B cell (primary cell): ENCODE measurements around the gene EFNB2. TPM values are rescaled to one million over a fixed set of nuclear protein-coding genes. Genes with fewer than 3 reads are reported as not detected.
A peak's percentile ranks its signal among the peaks of the same experiment; 100 is the strongest.

Source experiments
- ATAC-seq: fragments of 200-7000 bp; cut with Tn5 transposase; one replicate; pipeline ENCODE4 v1.10.0; 2021; ENCODE audit warnings: low read depth, mild to moderate bottlenecking, moderate number of reproducible peaks, moderate library complexity
- CTCF ChIA-PET: fragments of 350-600 bp; sonication (Branson Sonifier 250); formaldehyde crosslinking; loops from one replicate; lab custom pipeline; 2021; ENCODE audit warnings: antibody characterized with exemption, inconsistent platforms; lab: Charles Lee
- POLR2A ChIA-PET: fragments of 350-600 bp; sonication (Branson Sonifier 250); formaldehyde crosslinking; loops from one replicate; lab custom pipeline; 2021; ENCODE audit warnings: antibody characterized with exemption; lab: Charles Lee
- DNase-seq: peaks from one replicate; pipeline ENCODE4 v3.0.0; 2013
- H2AFZ ChIP-seq: 2 replicates; pipeline ENCODE4 v1.6.1; 2012; ENCODE audit warnings: mild to moderate bottlenecking, low read depth, low read length; ENCODE audit not compliant: insufficient read depth, poor library complexity, severe bottlenecking
- H3K27ac ChIP-seq, 2 donors: 1 replicate in 1 of 2; 2 replicates in 1 of 2; pipeline ENCODE4 v1.5.1; 2012 to 2013; ENCODE audit warnings: low read length in 2 of 2, mild to moderate bottlenecking in 2 of 2, moderate library complexity in 1 of 2
- H3K27me3 ChIP-seq, 4 experiments: fragments of 200-600 bp in 1 of 4; sonication (generic) in 1 of 4; replicated peaks in 1 of 4; 1 replicate in 2 of 4; 2 replicates in 2 of 4; pipeline versions ENCODE4 v1.6.1 to v1.7.0; 2013 to 2016; ENCODE audit warnings: low read length in 3 of 4, mild to moderate bottlenecking in 2 of 4, mixed read lengths in 1 of 4, moderate library complexity in 1 of 4; ENCODE audit not compliant: insufficient read depth in 4 of 4, control insufficient read depth in 3 of 4; ENCODE audit errors: control extremely low read depth in 1 of 4
- H3K36me3 ChIP-seq, 2 experiments: replicated peaks in 1 of 2; 1 replicate in 1 of 2; 2 replicates in 1 of 2; pipeline versions ENCODE4 v1.6.1 to v1.7.1; 2013; ENCODE audit warnings: low read length in 1 of 2; ENCODE audit not compliant: insufficient read depth in 2 of 2, control insufficient read depth in 1 of 2; ENCODE audit errors: control extremely low read depth in 1 of 2, extremely low read depth in 1 of 2
- H3K4me1 ChIP-seq, 2 donors: fragments of 200-600 bp in 1 of 2; sonication (generic) in 1 of 2; 1 replicate in 1 of 2; 2 replicates in 1 of 2; pipeline versions ENCODE4 v1.5.1 to v1.6.1; 2013 to 2017; ENCODE audit warnings: low read length in 2 of 2; ENCODE audit not compliant: control insufficient read depth in 2 of 2, insufficient read depth in 2 of 2
- H3K4me2 ChIP-seq: replicated peaks from 2 replicates; pipeline ENCODE3; 2012; ENCODE audit warnings: mild to moderate bottlenecking, low read depth, low read length; ENCODE audit not compliant: poor library complexity, severe bottlenecking
- H3K4me3 ChIP-seq, 5 experiments: fragments of 200-600 bp in 1 of 5; sonication (generic) in 1 of 5; 1 replicate in 3 of 5; 2 replicates in 2 of 5; pipeline versions ENCODE4 v1.5.1 to v1.7.0; 2011 to 2016; ENCODE audit warnings: low read length in 4 of 5, mild to moderate bottlenecking in 4 of 5, low read depth in 2 of 5, control low read depth in 1 of 5, moderate library complexity in 1 of 5; ENCODE audit not compliant: insufficient read depth in 1 of 5; ENCODE audit errors: control extremely low read depth in 1 of 5, extremely low read depth in 1 of 5
- H3K79me2 ChIP-seq: fragments of 200-600 bp; sonication (generic); one replicate; pipeline ENCODE4 v1.6.0; 2016; ENCODE audit warnings: low read length; ENCODE audit not compliant: control insufficient read depth, insufficient read depth
- H3K9ac ChIP-seq: fragments of 200-600 bp; sonication (generic); 2 replicates; pipeline ENCODE4 v1.6.1; 2017; ENCODE audit warnings: mild to moderate bottlenecking, low read length, moderate library complexity
- H3K9me3 ChIP-seq, 3 donors: one replicate each; pipeline versions ENCODE4 v1.6.1 to v1.7.1; 2013; ENCODE audit warnings: low read length in 2 of 3; ENCODE audit not compliant: control insufficient read depth in 2 of 3, insufficient read depth in 1 of 3; ENCODE audit errors: control extremely low read depth in 1 of 3
- H4K20me1 ChIP-seq: 2 replicates; pipeline ENCODE4 v1.6.0; 2012; ENCODE audit warnings: mild to moderate bottlenecking, low read length; ENCODE audit not compliant: insufficient read depth, control insufficient read depth, poor library complexity, severe bottlenecking
- H3K27ac Mint-ChIP-seq: one replicate; pipeline ENCODE4 v1.8.0; 2021; ENCODE audit warnings: mixed read lengths
- H3K27me3 Mint-ChIP-seq: one replicate; pipeline ENCODE4 v1.8.0; 2021; ENCODE audit warnings: mixed read lengths
- H3K4me1 Mint-ChIP-seq: one replicate; pipeline ENCODE4 v1.8.0; 2021; ENCODE audit warnings: mixed read lengths
- H3K4me3 Mint-ChIP-seq: one replicate; pipeline ENCODE4 v1.8.0; 2021; ENCODE audit warnings: mixed read lengths
- H3K9me3 Mint-ChIP-seq: one replicate; pipeline ENCODE4 v1.8.0; 2022; ENCODE audit warnings: mixed read lengths; ENCODE audit not compliant: insufficient read depth
- CTCF ChIP-seq: fragments of 200-600 bp; IDR thresholded peaks from one replicate; pipeline ENCODE4 v1.8.0; 2022; ENCODE audit warnings: antibody characterized with exemption, mild to moderate bottlenecking
- EZH2 ChIP-seq: IDR thresholded peaks from 2 replicates; pipeline ENCODE4 v1.6.1; 2012; ENCODE audit warnings: borderline replicate concordance, low read depth, mild to moderate bottlenecking, moderate library complexity, low read length; ENCODE audit not compliant: insufficient read depth, poor library complexity, severe bottlenecking
- WGBS: methylation state at CpG from one replicate; pipeline ENCODE4 v1.1.5; 2013; ENCODE audit warnings: missing lambda C conversion rate; ENCODE audit not compliant: insufficient coverage; 5-methylcytosine and 5-hydroxymethylcytosine counted together
- intact Hi-C: fragments of 100-400 bp; cut with micrococcal nuclease; formaldehyde crosslinking; loops from one replicate; pipeline ENCODE4 v1.10.0; 2022
- polyA plus RNA-seq: library from polyadenylated mRNA; depleted of rRNA; stranded (reverse); fragments of >200 nt; gene quantifications from 2 replicates; pipeline ENCODE4 v1.2.3, GENCODE V29; 2012
- total RNA-seq, 2 donors: library from RNA; stranded (reverse); fragments of 120-200 nt in 1 of 2; gene quantifications; 1 replicate in 1 of 2; 2 replicates in 1 of 2; pipeline versions ENCODE4 v1.2.3 to v1.2.4, GENCODE V29; 2013 to 2022

Gene EFNB2
- total and polyA plus RNA-seq, 2 donors (not counting 1 experiment from before 2014, with no cell fraction given): 0.04 to 1.2 TPM

- ATAC-seq (no peak), DNase-seq (peak; percentile 27)
- H3K4me3 Mint-ChIP-seq: peak overlapping the region; percentile 90
- H3K4me1 Mint-ChIP-seq: peaks cover 69% of the 10 kb centered on the region
- WGBS: 52% methylated on average over 2 of the region's 4 CpGs
- ChIA-PET POLR2A (no interaction called here), CTCF (interaction anchor here (1.0 to 5.6 kb wide), 2 partner anchors 29 to 36 kb away, joined by 3 to 56 read pairs; partner anchors contain the start of gene EFNB2)
- H3K4me2 ChIP-seq: peak overlapping the region; percentile 86
- no peak overlapping the region for H3K4me3 ChIP-seq
- H3K27ac ChIP-seq: peak overlapping the region in 1 of 2 donors; percentile 12
- H3K36me3 ChIP-seq: no peaks in the 10 kb centered on the region
- H2AFZ ChIP-seq: no peak overlapping the region
- H4K20me1 ChIP-seq: peaks cover 68% of the 10 kb centered on the region
- H3K79me2 ChIP-seq: peaks cover 73% of the 10 kb centered on the region
- peaks cover 62 to 70% of the 10 kb centered on the region in 2 donors for H3K4me1 ChIP-seq
- intact Hi-C loops: loop anchor here (5.0 kb wide), 1 partner anchor 1662 kb away; no protein-coding TSS in a partner anchor
- peak overlapping the region; percentile 95 for H3K9ac ChIP-seq
- H3K27me3 Mint-ChIP-seq: no peaks in the 10 kb centered on the region
- H3K27ac Mint-ChIP-seq: peak overlapping the region; percentile 43
- TF ChIP-seq EZH2: no peak
- TF ChIP-seq CTCF: no peak
- no peaks in the 10 kb centered on the region for H3K9me3 ChIP-seq
- H3K27me3 ChIP-seq: no peaks in the 10 kb centered on the region
- no peaks in the 10 kb centered on the region for H3K9me3 Mint-ChIP-seq
These were observed 29.8 kb upstream of the EFNB2 start for GRCh38 chr13:106565127-106565775.

- POLR2A ChIA-PET: no interaction called here
These were observed 26.8 kb upstream of the EFNB2 start for GRCh38 chr13:106562301-106562700.

More at GRCh38 chr13:106562301-106562700, 26.8 kb upstream of the EFNB2 start:
- ATAC-seq (no peak), DNase-seq (no peak)
- no peaks in the 10 kb centered on the region for H3K27me3 Mint-ChIP-seq
- Histone ChIP-seq H3K4me1 (peaks cover 47 to 58% of the 10 kb centered on the region in 2 donors), H3K4me3 (no peak overlapping the region), H3K36me3 (peaks cover 4 to 20% of the 10 kb centered on the region in 2 experiments), H3K79me2 (peaks cover 100% of the 10 kb centered on the region), H3K9ac (peak overlapping the region; percentile 8), H4K20me1 (peaks cover 92% of the 10 kb centered on the region), H3K4me2 (peak overlapping the region; percentile 36), H2AFZ (no peak overlapping the region), H3K9me3 (no peaks in the 10 kb centered on the region), H3K27ac (peak overlapping the region in 1 of 2 donors; percentile 54), H3K27me3 (no peaks in the 10 kb centered on the region)
- CTCF ChIA-PET: interaction anchor here (1.0 to 1.7 kb wide), 2 partner anchors 24 to 26 kb away, joined by 4 to 14 read pairs; no protein-coding TSS in a partner anchor
- peaks cover 74% of the 10 kb centered on the region for H3K4me1 Mint-ChIP-seq
- no CpG with 5 or more reads among the region's 1 CpG for WGBS
- no peaks in the 10 kb centered on the region for H3K9me3 Mint-ChIP-seq
- intact Hi-C loops: loop anchor here (5.0 kb wide), 1 partner anchor 355 kb away; no protein-coding TSS in a partner anchor
- TF ChIP-seq EZH2: no peak
- no peak for TF ChIP-seq CTCF
- no peak overlapping the region for H3K27ac Mint-ChIP-seq
- H3K4me3 Mint-ChIP-seq: peak overlapping the region; percentile 4
